Adrenal gland (tissue), 5 donors: ENCODE measurements around the gene GRIP1.

ENCODE experiments used
- CTCF ChIP-seq, 6 experiments: fragments of 450-650 bp in 4 of 6; fragments of 200-600 bp in 2 of 6; sonication (generic) in 1 of 6; IDR thresholded peaks; 1 replicate in 5 of 6; 2 replicates in 1 of 6; pipeline versions ENCODE4 v1.5.1 to v1.8.0; 2016 to 2021; ENCODE audit warnings: antibody characterized with exemption in 6 of 6, mild to moderate bottlenecking in 2 of 6, moderate library complexity in 1 of 6
- POLR2A ChIP-seq, 2 donors: fragments of 450-650 bp; IDR thresholded peaks; one replicate each; pipeline ENCODE4 v1.6.1; 2017; ENCODE audit warnings: antibody characterized with exemption in 2 of 2, mild to moderate bottlenecking in 2 of 2, moderate library complexity in 1 of 2
- donor health status: DM: no; HTN: no; CAD: no.

- no peak for TF ChIP-seq CTCF (IDR thresholded peaks at IDR 0.05)
- TF ChIP-seq POLR2A (IDR thresholded peaks at IDR 0.05): no peak
Observed at GRCh38 chr12:66539431-66539830, 139.4 kb downstream of the GRIP1 start.
